GM10847 (cell line): ENCODE data around the gene KIF18A.

ENCODE experiments used
- POLR2A ChIP-seq: IDR thresholded peaks from 2 replicates; pipeline ENCODE4 v1.6.1; 2011; ENCODE audit not compliant: insufficient read length; ENCODE audit errors: extremely low read depth

Gene KIF18A

DNA sequence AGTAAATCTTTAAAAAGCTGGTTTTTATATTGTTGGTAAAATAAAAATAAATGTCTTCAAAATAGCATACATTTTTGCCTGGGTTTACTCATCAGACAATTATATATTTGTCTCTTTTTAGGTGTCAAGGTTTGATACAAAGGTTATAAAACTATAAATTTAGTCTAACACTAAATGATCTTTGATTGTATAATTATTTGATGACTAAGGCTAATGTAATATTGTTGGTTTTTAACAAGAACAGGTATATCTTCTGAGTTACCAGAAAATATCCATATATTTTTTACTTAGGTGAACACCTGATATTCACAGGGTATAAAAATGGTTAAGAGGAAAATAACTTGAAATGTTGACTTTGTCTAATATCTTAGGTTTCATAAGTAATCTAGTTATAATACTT is 104.3 kb downstream of the KIF18A start:
- no peak for TF ChIP-seq POLR2A

DNA sequence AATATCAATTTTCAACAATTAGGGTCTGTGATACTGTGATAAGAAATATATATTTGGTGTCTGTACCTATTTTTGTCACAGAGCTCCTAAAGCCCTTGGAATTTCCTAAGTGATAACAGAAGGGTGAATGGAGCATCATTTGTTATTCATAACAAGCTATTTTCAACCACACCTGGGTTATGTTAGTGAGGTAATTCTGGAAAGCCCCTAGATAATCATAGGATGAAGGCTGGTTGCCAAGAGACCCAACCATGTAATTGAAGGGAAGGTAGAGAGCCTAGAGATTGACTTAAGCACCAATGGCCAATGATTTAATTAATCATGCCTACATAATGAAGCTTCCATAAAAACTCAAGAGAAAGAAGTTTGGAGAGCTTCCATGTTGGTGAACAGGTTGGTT is 109.4 kb downstream of the KIF18A start:
- no peak for TF ChIP-seq POLR2A

DNA sequence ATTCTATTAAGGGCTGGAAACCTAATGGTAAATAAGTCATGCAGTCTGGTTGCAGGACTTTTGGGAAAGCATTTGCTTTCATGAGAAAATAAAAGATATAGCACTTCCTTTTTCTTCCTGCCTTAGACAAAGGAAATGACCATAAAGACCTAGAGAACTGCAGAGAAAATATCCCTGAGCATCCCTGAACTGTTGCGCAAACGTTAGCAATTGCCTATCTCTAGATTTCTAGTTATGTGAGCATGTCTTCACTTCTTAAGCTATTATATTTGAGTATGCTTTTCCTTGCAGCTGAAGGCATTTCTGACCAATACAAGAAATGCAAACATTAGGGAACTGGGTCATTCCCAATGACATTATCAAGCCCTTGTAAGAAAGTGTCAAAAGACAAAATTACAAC is 110.6 kb downstream of the KIF18A start:
- TF ChIP-seq POLR2A, result no peak

DNA sequence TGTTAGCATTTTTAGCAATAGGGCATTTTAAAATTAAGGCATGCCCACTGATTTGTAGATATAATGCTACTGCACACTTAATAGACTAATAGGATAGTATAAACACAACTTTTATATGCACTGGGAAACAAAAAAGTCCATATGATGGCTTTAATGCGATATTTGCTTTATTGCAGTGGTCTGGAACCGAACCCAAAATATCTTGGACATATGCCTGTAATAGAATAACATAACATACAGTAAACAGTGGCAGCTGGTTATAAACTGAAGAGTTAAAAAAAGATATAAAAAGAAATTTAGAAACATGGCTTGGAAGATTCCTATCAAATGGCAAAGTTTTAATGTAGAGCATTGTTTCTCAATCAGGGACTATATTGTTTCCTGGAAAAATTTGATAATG is 111.9 kb downstream of the KIF18A start:
- no peak for TF ChIP-seq POLR2A

DNA sequence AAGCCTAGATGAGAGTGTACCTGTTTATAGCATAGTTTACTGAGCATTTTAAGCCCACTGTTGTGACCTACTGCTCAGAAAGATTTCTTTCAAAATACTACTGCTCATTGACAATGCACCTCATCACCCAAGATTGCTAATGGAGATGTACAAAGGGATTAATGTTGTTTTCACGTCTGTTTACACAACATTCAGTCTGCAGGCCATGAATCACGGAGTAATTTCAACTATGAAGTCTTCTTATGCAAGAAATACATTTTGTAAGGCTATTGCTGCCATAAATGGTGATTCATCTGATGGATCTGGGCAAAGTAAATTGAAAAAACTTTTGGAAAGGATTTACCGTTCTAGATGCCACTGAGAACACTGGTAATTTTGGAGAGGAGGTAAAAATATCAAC is 112.9 kb downstream of the KIF18A start:
- no peak for TF ChIP-seq POLR2A

DNA sequence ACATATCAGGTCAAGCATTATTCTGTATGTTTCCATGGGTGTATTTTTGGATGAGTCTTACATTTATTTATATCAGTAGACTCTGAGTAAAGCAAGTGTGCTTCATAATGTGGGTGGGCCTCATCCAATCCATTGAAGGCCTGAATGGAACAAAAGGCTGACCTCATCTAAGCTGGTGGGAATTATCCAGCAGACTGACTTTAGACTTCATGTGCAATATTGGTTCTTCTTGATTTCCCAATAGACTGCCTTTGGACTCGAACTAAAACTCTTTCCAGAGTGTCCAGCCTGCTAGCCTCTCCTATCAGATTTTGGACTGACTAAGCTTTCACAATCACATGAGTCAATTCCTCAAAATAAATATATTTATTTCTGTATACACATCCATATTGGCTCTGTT is 116.2 kb downstream of the KIF18A start:
- no peak for TF ChIP-seq POLR2A

DNA sequence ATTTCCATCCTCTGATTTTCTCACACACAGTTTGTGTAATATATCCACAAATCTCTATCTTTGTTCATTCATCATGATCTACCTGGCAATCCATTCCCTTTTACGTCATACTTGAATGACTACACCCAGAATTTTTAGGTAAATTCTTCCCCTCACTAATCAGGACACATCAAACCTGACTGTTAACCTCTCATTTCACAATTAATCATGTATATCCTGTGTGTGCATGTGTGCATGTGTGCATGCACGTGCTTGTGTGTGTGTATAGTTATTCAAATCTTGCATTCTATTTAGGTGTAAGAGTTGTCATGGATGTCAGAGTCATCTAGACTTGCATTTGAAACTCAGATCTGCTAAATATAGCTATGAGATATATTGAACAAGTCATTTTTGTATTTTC is 130.4 kb downstream of the KIF18A start:
- TF ChIP-seq POLR2A, result no peak

DNA sequence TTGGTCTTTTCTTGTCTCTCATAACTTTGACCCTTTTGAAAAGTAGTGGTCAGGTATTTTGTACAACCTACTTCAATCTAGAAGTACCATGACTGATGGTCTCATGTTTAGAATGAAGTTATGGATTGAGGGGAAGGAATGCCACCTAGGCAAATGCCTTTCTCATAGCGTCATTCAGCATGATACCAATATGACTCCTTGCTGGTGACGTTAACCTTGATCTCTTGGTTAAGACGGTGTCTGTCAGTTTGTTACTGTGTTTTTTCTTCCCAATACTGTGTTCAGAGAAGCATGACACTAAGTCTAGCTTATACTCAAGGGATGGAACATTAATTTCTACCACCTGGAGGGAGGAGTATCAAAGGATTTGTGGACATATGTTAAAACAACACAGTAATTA is 130.9 kb downstream of the KIF18A start:
- no peak for TF ChIP-seq POLR2A

DNA sequence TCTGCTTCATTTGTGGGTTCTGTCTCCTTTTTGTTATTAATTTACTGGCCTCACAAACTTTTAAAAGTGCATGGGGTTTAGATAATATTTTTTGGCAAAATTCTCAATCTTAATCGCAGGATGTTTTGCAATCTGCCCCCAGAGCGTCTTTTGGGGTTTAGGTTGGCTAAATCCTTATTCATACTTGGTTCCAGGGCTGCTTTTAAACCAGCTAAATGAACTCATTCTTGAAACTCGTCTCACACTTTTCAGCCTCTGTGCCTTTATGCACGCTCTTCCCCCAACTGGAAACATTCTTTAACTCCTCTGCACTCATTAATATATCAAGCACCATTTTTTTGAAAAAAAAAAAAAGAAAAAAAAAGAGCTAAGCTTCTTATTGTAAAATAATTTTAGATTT is 131.7 kb downstream of the KIF18A start:
- TF ChIP-seq POLR2A, result no peak

DNA sequence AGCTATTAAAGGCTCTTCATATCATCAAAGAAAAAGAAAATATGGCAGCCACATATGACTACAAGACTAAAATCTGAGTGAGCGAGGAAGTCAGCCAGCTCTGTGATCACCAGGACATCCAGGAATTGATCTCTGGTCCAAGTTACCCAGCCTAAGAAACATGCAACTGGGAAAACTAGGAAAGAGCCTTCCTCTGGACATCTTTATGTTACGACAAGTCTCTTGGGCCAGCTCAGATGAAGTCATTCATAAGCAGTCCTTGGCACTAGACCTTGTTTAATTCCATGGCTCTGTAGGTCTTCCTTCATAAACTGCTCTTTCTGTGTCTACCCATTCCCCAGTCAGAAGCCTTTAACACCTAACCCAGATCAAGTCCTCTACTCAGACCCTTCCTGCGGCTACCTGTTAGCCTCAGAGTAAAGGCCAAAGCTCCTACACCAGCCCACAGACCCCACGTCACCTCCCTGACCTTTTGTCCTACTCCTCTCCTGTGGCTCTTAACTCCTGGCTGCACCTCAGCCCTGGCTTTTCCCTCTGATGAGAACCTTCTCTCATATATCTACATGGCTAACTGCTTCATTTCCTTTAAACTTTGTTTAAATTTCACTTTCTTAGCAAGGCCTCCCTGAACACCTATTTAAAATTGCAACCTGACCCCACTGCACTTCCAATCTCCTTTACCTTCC is 134.0 kb downstream of the KIF18A start:
- no peak for TF ChIP-seq POLR2A

DNA sequence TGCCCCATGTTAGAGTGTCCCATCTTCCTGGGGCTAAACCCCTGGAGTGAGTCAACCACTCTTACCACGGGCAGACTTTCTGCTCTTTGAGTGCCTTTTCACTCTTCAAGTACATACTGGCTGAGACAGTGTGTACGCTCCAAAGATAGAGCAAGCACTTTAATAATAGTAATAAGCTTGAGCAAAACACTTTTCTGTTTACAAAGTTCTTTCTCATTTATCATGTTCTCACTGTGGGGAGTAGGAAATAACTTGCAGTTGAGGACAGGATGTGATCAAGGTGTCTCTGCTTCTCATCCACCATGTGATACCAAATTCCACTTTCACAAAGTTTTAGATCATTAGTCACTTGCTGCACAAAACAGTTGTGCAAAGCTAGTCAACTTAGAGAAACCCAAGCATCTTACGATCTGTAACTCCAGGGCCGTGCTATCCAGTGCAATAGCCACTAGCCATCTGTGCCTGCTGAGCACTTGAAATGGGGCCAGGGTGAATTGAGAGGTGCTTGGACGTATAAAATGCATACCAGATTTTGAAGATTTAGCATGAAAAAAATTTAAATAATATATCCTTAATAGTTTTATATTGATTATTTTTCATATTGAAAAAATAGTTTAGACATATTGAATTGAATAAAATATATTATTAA is 135.3 kb downstream of the KIF18A start:
- no peak for TF ChIP-seq POLR2A

DNA sequence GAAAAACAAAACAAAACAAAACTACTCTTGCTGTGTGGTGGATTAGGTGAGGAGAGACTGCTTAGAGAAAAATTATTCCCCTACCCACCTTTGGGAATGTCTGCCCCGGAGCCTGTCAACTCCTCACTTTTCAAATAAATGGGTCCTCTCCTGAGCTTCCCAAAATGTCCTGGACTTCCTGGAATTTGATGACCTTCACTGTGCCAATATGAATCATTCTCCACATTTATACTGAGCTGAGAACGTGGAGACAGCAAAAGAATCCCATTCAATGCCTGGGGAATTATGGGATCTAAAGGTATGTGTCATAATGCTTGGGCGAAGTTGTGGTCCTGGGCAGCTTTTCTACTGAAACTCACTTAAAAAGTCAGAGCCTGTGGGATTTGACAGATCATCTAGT is 136.8 kb downstream of the KIF18A start:
- TF ChIP-seq POLR2A, result no peak
